SK-N-SH treated with all-trans-retinoic acid at 6 μM for 48 hours (cell line): ENCODE results near the gene COL25A1.
"Not testable (repeated sequence)": the region's sequence is repeated elsewhere in the genome, so short reads cannot be mapped to it uniquely, and the experiment has no call there.

Source experiments
- ATAC-seq: fragments of 200-7000 bp; cut with Tn5 transposase; 3 replicates; pipeline ENCODE4 v1.9.1; 2020; ENCODE audit warnings: mild to moderate bottlenecking, moderate library complexity
- ARNTL ChIP-seq: fragments of 450-650 bp; formaldehyde crosslinking; IDR thresholded peaks from 2 replicates; pipeline ENCODE4 v1.5.0; 2020; ENCODE audit warnings: low read depth, mild to moderate bottlenecking, moderate library complexity, borderline replicate concordance
- BACH2 ChIP-seq: fragments of 250-450 bp; sonication (Bioruptor Pico); IDR thresholded peaks from 2 replicates; pipeline ENCODE4 v1.9.0; 2021; ENCODE audit warnings: mild to moderate bottlenecking, borderline replicate concordance
- CREB5 ChIP-seq: fragments of 250-450 bp; sonication (Bioruptor Pico); IDR thresholded peaks from 2 replicates; pipeline ENCODE4 v1.5.1; 2020; ENCODE audit warnings: low read depth, mild to moderate bottlenecking, moderate library complexity
- CSDC2 ChIP-seq: fragments of 250-450 bp; sonication (Bioruptor Pico); IDR thresholded peaks from 2 replicates; pipeline ENCODE4 v1.5.0; 2020; ENCODE audit warnings: mild to moderate bottlenecking, moderate library complexity
- CSRNP3 ChIP-seq: fragments of 250-450 bp; sonication (Bioruptor Pico); IDR thresholded peaks from 2 replicates; pipeline ENCODE4 v1.5.1; 2021; ENCODE audit warnings: mild to moderate bottlenecking, moderate library complexity
- ESRRG ChIP-seq: fragments of 250-450 bp; sonication (Bioruptor Pico); IDR thresholded peaks from 2 replicates; pipeline ENCODE4 v1.6.1; 2021; ENCODE audit warnings: mild to moderate bottlenecking
- GLIS3 ChIP-seq: fragments of 250-450 bp; sonication (Bioruptor Pico); IDR thresholded peaks from 2 replicates; pipeline ENCODE4 v1.5.0; 2020; ENCODE audit warnings: mild to moderate bottlenecking, moderate library complexity
- OSR1 ChIP-seq: fragments of 250-450 bp; sonication (Bioruptor Pico); IDR thresholded peaks from 2 replicates; pipeline ENCODE4 v1.8.0; 2022; ENCODE audit warnings: moderate library complexity, mild to moderate bottlenecking, inconsistent platforms
- PATZ1 ChIP-seq: fragments of 250-450 bp; sonication (Bioruptor Pico); IDR thresholded peaks from 2 replicates; pipeline ENCODE4 v1.8.0; 2020; ENCODE audit warnings: mild to moderate bottlenecking, moderate library complexity, borderline replicate concordance
- PPARA ChIP-seq: fragments of 250-450 bp; sonication (Bioruptor Pico); IDR thresholded peaks from 2 replicates; pipeline ENCODE4 v1.5.0; 2020; ENCODE audit warnings: mild to moderate bottlenecking, borderline replicate concordance
- RARB ChIP-seq: fragments of 250-450 bp; sonication (Bioruptor Pico); IDR thresholded peaks from 2 replicates; pipeline ENCODE4 v1.8.0; 2021; ENCODE audit warnings: mild to moderate bottlenecking, moderate library complexity
- SNAI2 ChIP-seq: fragments of 250-450 bp; sonication (Bioruptor Pico); IDR thresholded peaks from 2 replicates; pipeline ENCODE4 v1.5.0; 2020; ENCODE audit warnings: mild to moderate bottlenecking, moderate library complexity
- TOX ChIP-seq: fragments of 250-450 bp; sonication (Bioruptor Pico); IDR thresholded peaks from 2 replicates; pipeline ENCODE4 v1.8.0; 2021; ENCODE audit warnings: mild to moderate bottlenecking, moderate library complexity, borderline replicate concordance
- TSHZ2 ChIP-seq: fragments of 250-450 bp; sonication (Bioruptor Pico); IDR thresholded peaks from 2 replicates; pipeline ENCODE4 v1.5.0; 2020; ENCODE audit warnings: mild to moderate bottlenecking, moderate library complexity
- ZC3H10 ChIP-seq: fragments of 250-450 bp; sonication (Bioruptor Pico); IDR thresholded peaks from 2 replicates; pipeline ENCODE4 v1.5.1; 2021; ENCODE audit warnings: mild to moderate bottlenecking, moderate library complexity
- ZFP3 ChIP-seq: fragments of 250-450 bp; sonication (Bioruptor Pico); IDR thresholded peaks from 2 replicates; pipeline ENCODE4 v1.5.0; 2020; ENCODE audit warnings: mild to moderate bottlenecking, moderate library complexity
- ZFP30 ChIP-seq: fragments of 450-650 bp; formaldehyde crosslinking; IDR thresholded peaks from 2 replicates; pipeline ENCODE4 v1.5.0; 2022; ENCODE audit warnings: mild to moderate bottlenecking, moderate library complexity
- ZNF70 ChIP-seq: fragments of 450-650 bp; formaldehyde crosslinking; IDR thresholded peaks from 2 replicates; pipeline ENCODE4 v1.5.0; 2020; ENCODE audit warnings: mild to moderate bottlenecking, moderate library complexity
- ZNF8 ChIP-seq: fragments of 450-650 bp; formaldehyde crosslinking; IDR thresholded peaks from 2 replicates; pipeline ENCODE4 v1.5.0; 2020; ENCODE audit warnings: mild to moderate bottlenecking, moderate library complexity

Gene COL25A1

GRCh38 chr4:109154424-109154823 is 148.0 kb downstream of the COL25A1 start (continued):
- TF ChIP-seq ARNTL (CRISPR knock-in tag) (no peak), GLIS3 (no peak), CSDC2 (CRISPR knock-in tag) (no peak)

- no peak for ATAC-seq
- TF ChIP-seq ZNF70 (CRISPR knock-in tag): no peak
- TF ChIP-seq SNAI2: no peak
- no peak for TF ChIP-seq PPARA (CRISPR knock-in tag)
- TF ChIP-seq ZFP30 (CRISPR knock-in tag): no peak
- no peak for TF ChIP-seq GLIS3
- no peak for TF ChIP-seq ZC3H10 (CRISPR knock-in tag)
- no peak for TF ChIP-seq RARB (CRISPR knock-in tag)
- TF ChIP-seq ZNF8 (CRISPR knock-in tag): no peak
Observed at GRCh38 chr4:109149836-109150235, 152.6 kb downstream of the COL25A1 start.

- no peak for TF ChIP-seq BACH2
- TF ChIP-seq SNAI2: no peak
- no peak for TF ChIP-seq ZNF8 (CRISPR knock-in tag)
- TF ChIP-seq ZFP30 (CRISPR knock-in tag): no peak
- no peak for TF ChIP-seq ZFP3
- no peak for TF ChIP-seq ZNF70 (CRISPR knock-in tag)
- TF ChIP-seq CSDC2 (CRISPR knock-in tag): no peak
- no peak for TF ChIP-seq ARNTL (CRISPR knock-in tag)
- no peak for TF ChIP-seq RARB (CRISPR knock-in tag)
- no peak for TF ChIP-seq GLIS3
- TF ChIP-seq TSHZ2 (CRISPR knock-in tag): no peak
- no peak for TF ChIP-seq ZC3H10 (CRISPR knock-in tag)
- no peak for TF ChIP-seq ESRRG (CRISPR knock-in tag)
- no peak for TF ChIP-seq CREB5 (CRISPR knock-in tag)
- no peak for TF ChIP-seq CSRNP3 (CRISPR knock-in tag)
- TF ChIP-seq TOX (CRISPR knock-in tag): no peak
- no peak for TF ChIP-seq OSR1 (CRISPR knock-in tag)
- no peak for ATAC-seq
Observed at GRCh38 chr4:109148577-109149075, 153.8 kb downstream of the COL25A1 start.

- no peak for TF ChIP-seq ARNTL (CRISPR knock-in tag)
Observed at GRCh38 chr4:109147135-109147534, 155.3 kb downstream of the COL25A1 start.

GRCh38 chr4:109146499-109146898 is 156.0 kb downstream of the COL25A1 start:
- TF ChIP-seq CSRNP3 (CRISPR knock-in tag) (no peak), ZNF70 (CRISPR knock-in tag) (no peak), PATZ1 (CRISPR knock-in tag) (no peak), TOX (CRISPR knock-in tag) (no peak)
- ATAC-seq: no peak

More at GRCh38 chr4:109147135-109147534, 155.3 kb downstream of the COL25A1 start:
- no peak for ATAC-seq

GRCh38 chr4:109138125-109138524 is 164.3 kb downstream of the COL25A1 start:
- not testable (repeated sequence) for ATAC-seq
